ENCODE data around the gene SLIT3.

The SLIT3 gene

DNA sequence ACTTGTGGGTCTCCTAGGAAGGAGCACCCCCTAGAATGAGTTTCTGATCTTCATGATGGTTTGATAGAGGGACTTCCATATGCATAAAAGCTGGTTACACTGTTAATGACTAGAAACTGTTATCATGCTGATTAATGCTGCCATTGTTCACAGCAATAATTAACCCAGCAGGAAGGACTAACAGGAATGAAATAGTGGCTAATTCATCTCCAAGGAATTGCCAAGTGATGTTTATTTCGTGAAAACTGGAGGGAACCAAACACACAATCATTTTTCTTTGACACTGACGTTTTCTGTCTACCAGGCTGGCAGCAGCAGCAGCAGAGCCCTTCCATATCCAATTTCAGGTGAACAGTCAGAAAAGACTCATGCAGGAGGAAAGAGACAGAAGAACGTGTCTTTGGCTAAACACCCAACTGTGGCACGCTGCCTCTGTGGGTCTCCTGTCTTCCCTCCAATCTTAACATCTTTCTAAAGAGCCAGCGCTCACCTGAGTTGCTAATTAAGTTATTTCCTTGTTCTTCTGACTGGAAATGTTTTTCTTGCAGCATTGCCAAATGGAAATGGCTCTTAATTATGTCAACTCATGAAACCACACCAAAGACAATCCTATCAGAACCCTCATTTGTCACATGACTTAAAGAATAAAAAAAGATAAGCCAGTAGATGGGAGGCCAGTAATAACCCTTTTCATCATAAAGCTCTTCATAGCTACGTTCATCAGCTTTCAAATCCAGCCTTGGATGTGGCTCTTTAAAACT is 181.5 kb downstream of the SLIT3 start:
- H3K9ac ChIP-seq (ENCODE audit: low read length): no peak overlapping the region
- TF ChIP-seq, protein P1, sequence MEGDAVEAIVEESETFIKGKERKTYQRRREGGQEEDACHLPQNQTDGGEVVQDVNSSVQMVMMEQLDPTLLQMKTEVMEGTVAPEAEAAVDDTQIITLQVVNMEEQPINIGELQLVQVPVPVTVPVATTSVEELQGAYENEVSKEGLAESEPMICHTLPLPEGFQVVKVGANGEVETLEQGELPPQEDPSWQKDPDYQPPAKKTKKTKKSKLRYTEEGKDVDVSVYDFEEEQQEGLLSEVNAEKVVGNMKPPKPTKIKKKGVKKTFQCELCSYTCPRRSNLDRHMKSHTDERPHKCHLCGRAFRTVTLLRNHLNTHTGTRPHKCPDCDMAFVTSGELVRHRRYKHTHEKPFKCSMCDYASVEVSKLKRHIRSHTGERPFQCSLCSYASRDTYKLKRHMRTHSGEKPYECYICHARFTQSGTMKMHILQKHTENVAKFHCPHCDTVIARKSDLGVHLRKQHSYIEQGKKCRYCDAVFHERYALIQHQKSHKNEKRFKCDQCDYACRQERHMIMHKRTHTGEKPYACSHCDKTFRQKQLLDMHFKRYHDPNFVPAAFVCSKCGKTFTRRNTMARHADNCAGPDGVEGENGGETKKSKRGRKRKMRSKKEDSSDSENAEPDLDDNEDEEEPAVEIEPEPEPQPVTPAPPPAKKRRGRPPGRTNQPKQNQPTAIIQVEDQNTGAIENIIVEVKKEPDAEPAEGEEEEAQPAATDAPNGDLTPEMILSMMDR (IDR thresholded peaks at IDR 0.05; ENCODE audit: insufficient read depth, low read length, poor library complexity, severe bottlenecking): no peak
- TF ChIP-seq EZH2phosphoT487 (conservative IDR thresholded peaks at IDR 0.05; ENCODE audit: low read length): no peak
- H2AFZ ChIP-seq (ENCODE audit: low read depth, low read length, severe bottlenecking): no peak overlapping the region
- no peak overlapping the region for H3K27ac ChIP-seq (ENCODE audit: low read depth, low read length)
- no peak overlapping the region for H3K4me3 ChIP-seq (ENCODE audit: insufficient read depth, low read length, poor library complexity, severe bottlenecking)
- no peaks in the 10 kb centered on the region for H3K36me3 ChIP-seq (ENCODE audit: low read length)
- H4K20me1 ChIP-seq (ENCODE audit: low read depth, low read length): no peaks in the 10 kb centered on the region
- no peaks in the 10 kb centered on the region for H3K27me3 ChIP-seq (ENCODE audit: low read length)
- no peaks in the 10 kb centered on the region for H3K79me2 ChIP-seq (ENCODE audit: insufficient read depth, low read length)
- H3K4me2 ChIP-seq (ENCODE audit: low read depth, low read length, poor library complexity, severe bottlenecking): no peak overlapping the region
- no peaks in the 10 kb centered on the region for H3K9me2 ChIP-seq (replicated peaks; ENCODE audit: insufficient read depth, low read length)
- no peaks in the 10 kb centered on the region for H3K9me3 ChIP-seq (ENCODE audit: insufficient read depth, low read length)
- H3F3A ChIP-seq (ENCODE audit: insufficient read depth): no peaks in the 10 kb centered on the region

DNA sequence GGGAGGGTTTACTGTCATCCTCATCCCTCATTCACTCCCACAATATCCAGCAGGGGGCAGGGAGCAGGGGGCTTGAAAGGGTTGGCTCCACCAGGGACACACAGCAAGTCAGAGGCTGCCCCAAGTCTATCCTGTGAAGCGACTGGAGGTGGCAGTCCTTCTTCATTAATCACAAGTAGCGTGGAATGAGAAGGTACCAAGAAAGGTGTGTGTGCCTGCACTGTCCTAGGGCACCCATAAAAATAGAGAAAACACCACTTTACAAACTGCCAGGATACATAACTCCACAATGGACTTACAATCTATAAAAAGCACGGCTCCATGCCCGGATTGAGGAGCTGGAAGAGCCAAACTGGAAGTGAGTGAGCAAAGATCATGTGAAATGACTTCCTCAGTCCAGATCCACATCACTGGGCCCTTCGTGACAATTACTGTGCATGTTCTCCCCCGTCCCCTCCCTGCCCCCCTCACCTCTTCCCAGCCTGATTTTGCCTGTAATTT is 183.9 kb downstream of the SLIT3 start:
- TF ChIP-seq EZH2phosphoT487 (conservative IDR thresholded peaks at IDR 0.05; ENCODE audit: low read length): no peak
- Histone ChIP-seq H3K36me3 (ENCODE audit: low read length) (no peaks in the 10 kb centered on the region), H3K27me3 (ENCODE audit: low read length) (no peaks in the 10 kb centered on the region), H3K79me2 (ENCODE audit: insufficient read depth, low read length) (no peaks in the 10 kb centered on the region), H3K9me2 (replicated peaks; ENCODE audit: insufficient read depth, low read length) (no peaks in the 10 kb centered on the region), H3K4me3 (ENCODE audit: insufficient read depth, low read length, poor library complexity, severe bottlenecking) (no peak overlapping the region), H3K4me2 (ENCODE audit: low read depth, low read length, poor library complexity, severe bottlenecking) (no peak overlapping the region), H2AFZ (ENCODE audit: low read depth, low read length, severe bottlenecking) (no peak overlapping the region), H3F3A (ENCODE audit: insufficient read depth) (no peaks in the 10 kb centered on the region), H4K20me1 (ENCODE audit: low read depth, low read length) (no peaks in the 10 kb centered on the region), H3K9me3 (ENCODE audit: insufficient read depth, low read length) (no peaks in the 10 kb centered on the region), H3K27ac (ENCODE audit: low read depth, low read length) (no peak overlapping the region), H3K9ac (ENCODE audit: low read length) (no peak overlapping the region)

DNA sequence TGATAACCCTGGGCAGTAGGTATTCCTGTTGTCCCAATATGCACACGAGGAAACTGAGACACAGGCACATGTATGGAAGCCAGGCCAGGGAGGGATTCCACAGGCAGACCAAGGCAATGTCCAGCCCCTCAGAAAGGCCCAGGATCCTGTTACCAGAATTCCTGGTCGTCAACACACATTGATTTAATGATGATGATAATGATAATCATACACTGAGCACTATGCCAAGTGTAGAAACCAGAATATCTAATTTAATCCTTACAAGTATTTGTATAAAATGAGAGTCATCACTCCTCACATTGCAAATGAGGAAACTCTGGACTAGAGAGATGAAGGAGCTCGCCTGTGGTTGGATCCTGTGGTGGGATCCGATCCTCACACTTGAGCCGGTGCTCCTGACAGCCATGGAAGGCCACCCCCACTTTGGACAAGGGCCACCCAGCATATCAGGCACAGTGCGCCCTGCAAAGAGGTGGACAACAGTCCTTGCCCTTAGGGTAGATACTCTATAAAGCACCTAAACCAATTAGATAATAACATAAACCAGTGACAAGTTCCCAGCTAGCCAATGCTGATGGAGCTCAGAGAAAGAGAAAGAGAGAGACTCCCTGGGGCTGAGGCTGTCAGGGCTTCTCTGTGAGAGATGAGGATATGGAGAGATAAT is 185.3 kb downstream of the SLIT3 start:
- no peaks in the 10 kb centered on the region for H3K9me2 ChIP-seq (replicated peaks; ENCODE audit: insufficient read depth, low read length)
- no peaks in the 10 kb centered on the region for H3K79me2 ChIP-seq (ENCODE audit: insufficient read depth, low read length)
- TF ChIP-seq, protein P1 (IDR thresholded peaks at IDR 0.05; ENCODE audit: insufficient read depth, low read length, poor library complexity, severe bottlenecking): no peak
- no peak for TF ChIP-seq EZH2phosphoT487 (conservative IDR thresholded peaks at IDR 0.05; ENCODE audit: low read length)
- H2AFZ ChIP-seq (ENCODE audit: low read depth, low read length, severe bottlenecking): no peak overlapping the region
- H3K9ac ChIP-seq (ENCODE audit: low read length): no peak overlapping the region
- H3K27me3 ChIP-seq (ENCODE audit: low read length): no peaks in the 10 kb centered on the region
- no peak overlapping the region for H3K4me2 ChIP-seq (ENCODE audit: low read depth, low read length, poor library complexity, severe bottlenecking)
- H3K27ac ChIP-seq (ENCODE audit: low read depth, low read length): no peak overlapping the region
- H3K4me3 ChIP-seq (ENCODE audit: insufficient read depth, low read length, poor library complexity, severe bottlenecking): no peak overlapping the region
- no peaks in the 10 kb centered on the region for H3K36me3 ChIP-seq (ENCODE audit: low read length)
- H3K9me3 ChIP-seq (ENCODE audit: insufficient read depth, low read length): no peaks in the 10 kb centered on the region
- H4K20me1 ChIP-seq (ENCODE audit: low read depth, low read length): no peaks in the 10 kb centered on the region
- H3F3A ChIP-seq (ENCODE audit: insufficient read depth): no peaks in the 10 kb centered on the region

All from SU-DHL-6 (cell line).